ENCODE data around the gene ACAD10.

- TF ChIP-seq CTCF (IDR thresholded peaks at IDR 0.05) = no peak
- no peak for TF ChIP-seq NR3C1 (CRISPR knock-in tag; conservative IDR thresholded peaks at IDR 0.05; ENCODE audit: low read depth)
- TF ChIP-seq MAX (CRISPR knock-in tag; IDR thresholded peaks at IDR 0.05) = no peak
- no peak for TF ChIP-seq PRDM15 (CRISPR knock-in tag; IDR thresholded peaks at IDR 0.05)
- TF ChIP-seq ESRRA (CRISPR knock-in tag; IDR thresholded peaks at IDR 0.05; ENCODE audit: borderline replicate concordance) = no peak
- TF ChIP-seq NFYB (CRISPR knock-in tag; conservative IDR thresholded peaks at IDR 0.05; ENCODE audit: low read depth) = no peak
- TF ChIP-seq ATF3 (CRISPR knock-in tag; conservative IDR thresholded peaks at IDR 0.05) = no peak
- TF ChIP-seq HMGXB4 (CRISPR knock-in tag; IDR thresholded peaks at IDR 0.05) = no peak
- TF ChIP-seq TEAD1 (CRISPR knock-in tag; IDR thresholded peaks at IDR 0.05) = no peak
- no peak for TF ChIP-seq CREM (CRISPR knock-in tag; IDR thresholded peaks at IDR 0.05)
- TF ChIP-seq ELF4 (CRISPR knock-in tag; IDR thresholded peaks at IDR 0.05; ENCODE audit: low read depth) = no peak
- TF ChIP-seq RELA (CRISPR knock-in tag; IDR thresholded peaks at IDR 0.05; ENCODE audit: borderline replicate concordance) = no peak
These were observed 99.1 kb downstream of the ACAD10 start for GRCh38 chr12:111784953-111785352.
